GM18861 (cell line): ENCODE data around the gene ARHGAP22.

Experiments
- ATAC-seq: cut with Tn5 transposase; IDR thresholded peaks from one replicate; pipeline ENCODE4 v1.9.1; 2021; ENCODE audit not compliant: unreplicated experiment

The ARHGAP22 gene

DNA sequence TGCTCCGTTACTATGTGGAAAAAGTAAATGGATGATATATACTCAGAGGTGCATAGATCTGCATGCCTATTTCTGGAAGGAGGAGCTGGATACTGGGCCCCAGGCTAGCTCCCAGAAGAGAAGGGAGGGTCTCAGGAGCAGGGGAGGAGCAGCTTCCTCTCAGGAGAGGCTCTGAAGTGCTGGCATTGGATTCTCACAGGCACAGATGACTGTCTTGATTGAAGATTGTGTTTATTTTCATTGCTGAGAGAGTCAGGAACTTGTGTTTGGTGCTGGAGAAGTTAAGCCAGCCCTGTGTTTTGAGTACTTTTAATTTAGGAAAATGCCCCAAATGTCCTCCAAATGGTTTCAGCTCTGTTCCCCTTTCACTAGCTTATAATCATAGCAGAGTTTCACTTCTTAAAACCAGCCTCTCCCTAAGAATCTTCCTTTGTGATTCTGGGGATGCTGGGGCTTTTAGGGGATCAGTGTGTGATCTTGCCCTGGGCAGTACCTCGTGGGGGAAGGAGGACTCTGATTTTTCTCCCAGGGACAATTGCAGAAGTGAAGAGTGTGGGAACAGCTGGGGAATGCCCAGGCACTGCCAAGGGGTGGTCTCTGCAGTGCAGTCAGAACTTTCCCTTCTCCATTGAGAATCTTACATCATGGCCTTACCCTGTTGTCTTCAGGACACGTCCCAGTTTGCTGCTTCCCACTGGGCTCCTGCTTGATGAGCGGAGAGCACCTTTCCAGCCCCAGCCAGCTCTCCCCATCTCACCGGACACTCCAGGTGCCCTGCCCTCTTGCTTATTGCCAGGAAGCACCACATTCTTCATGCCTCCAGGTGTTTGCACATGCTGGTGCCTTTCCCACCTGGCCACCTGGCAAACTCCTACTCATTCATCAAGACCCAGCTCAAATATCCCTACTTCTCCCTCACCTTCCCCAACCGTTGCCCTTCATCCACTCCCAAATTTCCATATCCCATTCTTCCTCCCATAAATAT is 102.8 kb downstream of the ARHGAP22 start:
- no peak for ATAC-seq

DNA sequence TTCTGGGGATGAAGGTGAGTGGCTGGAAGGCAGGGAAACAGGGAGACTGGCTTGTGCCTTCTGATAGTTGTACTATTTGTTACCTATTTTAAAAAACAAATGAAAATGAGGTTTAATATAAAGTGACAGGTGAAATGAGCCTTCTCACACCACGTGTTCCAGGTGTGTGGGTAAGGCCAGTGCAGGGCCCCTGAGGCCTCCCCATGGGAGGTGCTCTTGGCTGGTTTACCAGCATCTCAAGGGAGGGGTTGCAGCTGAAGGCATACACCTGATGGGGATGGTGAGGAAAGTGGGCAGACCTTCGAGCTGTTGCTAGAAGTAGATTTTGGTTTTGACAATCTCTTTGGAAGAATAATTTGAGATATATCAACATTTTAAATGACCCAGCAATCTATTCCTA is 103.6 kb downstream of the ARHGAP22 start:
- no peak for ATAC-seq

DNA sequence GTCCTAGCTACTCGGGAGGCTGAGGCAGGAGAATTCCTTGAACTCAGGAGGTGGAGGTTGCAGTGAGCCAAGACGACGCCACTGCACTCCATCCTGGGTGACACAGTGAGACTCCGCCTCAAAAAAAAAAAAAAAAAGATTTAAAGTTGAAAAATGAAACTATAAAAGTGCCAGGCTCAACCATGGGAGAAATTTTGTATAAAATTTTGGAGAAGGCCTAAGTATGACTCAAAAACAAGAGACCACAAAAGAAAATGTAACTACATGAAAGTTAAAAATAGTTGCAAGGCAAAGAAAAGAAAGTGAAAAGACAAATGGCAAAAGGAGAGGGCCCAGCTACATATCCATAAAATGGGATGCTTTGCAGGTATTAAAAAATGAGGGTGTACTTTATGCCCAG is 104.1 kb downstream of the ARHGAP22 start:
- no peak for ATAC-seq

DNA sequence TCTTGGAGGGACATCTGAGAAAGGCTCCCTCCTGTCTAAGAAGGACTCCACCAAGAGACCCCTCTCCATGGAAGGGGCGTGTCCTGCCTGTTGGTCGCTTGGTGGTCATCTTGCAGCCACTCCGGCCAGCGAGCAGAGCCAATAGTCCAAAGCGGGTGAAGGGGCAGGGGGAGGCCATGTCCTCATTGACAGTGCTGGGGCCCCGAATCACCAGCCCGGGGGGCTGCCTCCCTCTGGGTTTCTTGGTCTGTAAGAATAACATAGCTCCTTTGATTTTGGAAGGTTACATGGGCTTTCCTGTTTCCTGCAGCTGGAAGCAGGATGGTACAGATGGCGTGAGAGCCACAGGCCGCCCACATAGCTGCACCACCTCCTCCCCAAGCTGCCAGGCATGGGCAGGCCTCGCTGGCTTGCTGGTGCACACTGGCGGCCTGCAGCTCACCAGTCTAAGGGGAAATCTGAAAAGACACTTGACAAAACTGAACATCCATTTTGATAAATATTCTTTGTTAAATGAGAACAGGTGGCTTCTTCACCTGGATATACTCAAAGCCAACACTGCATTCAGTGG is 105.8 kb downstream of the ARHGAP22 start:
- ATAC-seq = no peak

DNA sequence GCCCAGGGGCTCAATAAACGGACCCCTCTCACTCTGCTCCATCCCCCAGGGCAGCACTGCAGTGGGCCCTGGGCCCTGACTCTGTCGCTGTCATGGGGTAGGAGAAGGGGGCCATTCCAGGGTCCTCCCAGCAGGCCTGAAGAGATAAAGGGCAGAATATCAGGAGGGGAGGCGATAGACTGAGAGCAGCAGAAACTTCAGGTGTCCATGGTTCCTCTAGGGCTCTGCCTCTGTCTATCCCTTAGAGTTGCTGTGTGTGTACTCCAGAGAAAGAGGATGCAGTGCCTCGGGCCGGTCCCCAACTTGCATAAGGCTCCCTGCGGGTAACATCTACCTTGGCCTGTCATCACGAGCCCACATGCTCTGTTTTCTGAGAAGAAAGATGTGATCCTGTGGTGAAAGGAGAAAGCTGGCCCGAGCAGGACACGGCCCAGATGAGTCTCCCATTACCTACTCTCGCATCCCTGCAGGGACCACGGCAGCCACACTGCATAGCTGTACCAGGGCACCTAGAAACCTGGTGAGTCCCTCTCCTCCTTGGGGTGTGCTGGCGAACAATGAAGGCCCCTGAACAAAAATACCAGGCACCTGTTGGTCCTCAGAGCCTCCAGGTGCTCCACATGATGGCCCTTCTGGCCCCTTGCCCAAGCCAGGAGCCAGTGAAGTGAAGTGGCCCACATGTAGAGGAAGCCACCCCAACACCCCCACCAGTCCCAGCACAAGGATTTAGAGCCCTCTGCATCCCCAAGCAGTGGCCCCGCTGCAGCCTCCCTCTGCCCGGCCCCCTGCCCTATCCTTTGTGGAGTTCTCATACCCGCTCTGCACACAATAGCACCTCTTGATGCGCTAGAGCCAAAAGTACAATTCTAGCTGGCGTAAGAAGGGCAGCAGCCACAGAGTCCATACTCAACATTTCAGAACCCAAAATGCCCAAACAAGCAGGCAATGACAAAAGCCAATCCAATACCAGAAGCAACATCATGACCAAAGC is 106.8 kb downstream of the ARHGAP22 start:
- no peak for ATAC-seq

DNA sequence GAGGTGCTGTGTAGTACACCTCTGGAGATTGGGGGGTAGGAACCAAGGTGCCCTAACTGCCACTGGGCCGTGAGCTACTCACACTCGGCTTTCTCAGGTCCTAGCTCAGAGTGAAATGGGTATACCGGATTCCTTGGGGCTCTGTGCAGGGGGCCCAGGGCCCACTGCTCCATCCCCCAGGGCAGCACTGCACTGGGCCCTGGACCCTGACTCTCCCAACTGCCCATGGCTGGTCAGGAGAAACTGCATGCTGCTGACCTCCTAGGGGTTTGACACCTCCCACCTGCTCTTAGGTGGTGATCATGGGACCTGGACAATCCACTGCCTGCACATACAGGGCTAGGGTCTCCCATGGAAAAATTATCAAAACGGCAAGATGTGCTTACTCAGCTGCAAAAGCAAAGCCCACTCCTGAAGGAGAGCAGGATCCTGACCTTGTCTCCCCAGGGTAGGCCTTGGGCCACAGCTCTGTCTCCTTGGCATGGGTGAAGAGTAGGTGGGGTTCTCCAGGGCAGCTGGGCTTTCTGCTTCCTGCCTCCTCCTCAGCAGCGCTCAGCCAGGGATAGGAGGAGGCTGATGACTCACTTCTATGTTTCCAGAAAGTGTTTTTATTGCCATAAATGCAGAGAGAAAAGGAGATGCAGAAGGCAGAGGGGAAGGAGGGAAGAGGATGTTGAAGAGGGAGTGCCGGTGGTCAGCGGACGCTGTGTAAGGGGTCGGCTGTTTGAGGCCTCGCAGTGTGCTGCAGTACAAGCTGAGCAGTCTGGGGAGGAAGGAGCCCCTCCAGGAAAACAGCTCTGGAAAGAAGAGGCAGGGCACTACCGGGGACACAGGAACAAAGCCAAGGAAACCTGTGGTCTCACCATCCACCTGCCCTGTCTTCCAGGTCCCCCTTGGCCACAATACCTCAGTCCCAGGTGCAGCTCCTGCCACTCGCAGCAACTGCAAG is 107.8 kb downstream of the ARHGAP22 start:
- no peak for ATAC-seq

DNA sequence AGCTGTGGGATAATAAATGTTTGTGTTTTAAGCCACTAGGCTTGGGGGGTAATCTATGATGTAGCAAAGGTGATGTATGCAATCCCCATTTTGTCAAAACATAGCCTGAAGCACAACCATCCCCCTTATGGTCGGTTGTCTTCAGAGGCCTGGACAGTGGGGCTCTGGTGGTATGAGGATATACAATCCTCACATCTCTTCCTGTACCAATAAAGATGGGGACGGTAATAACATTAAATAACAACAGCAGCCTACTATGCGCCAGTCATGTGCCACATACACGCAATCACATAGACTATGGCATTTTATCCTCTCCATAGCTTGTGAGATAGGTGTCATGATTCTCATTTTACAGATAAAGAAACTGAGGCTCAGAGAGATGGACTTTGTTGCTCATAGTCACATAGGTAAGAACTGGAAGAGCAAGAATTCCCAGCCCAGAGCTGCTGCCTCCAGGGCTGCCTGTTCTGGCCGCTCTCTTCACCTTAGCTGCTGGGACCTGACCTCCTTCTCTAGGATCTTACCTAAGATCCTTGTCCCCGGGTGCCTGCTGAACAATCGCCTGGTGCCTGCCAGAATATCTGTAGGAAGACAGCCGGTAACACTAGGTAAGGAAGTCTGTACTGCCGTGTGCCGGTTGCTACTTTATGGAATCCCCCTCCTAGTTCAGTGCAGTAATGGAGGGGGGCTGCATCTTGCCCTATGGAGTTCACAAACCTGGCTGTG is 108.6 kb downstream of the ARHGAP22 start:
- ATAC-seq = no peak

DNA sequence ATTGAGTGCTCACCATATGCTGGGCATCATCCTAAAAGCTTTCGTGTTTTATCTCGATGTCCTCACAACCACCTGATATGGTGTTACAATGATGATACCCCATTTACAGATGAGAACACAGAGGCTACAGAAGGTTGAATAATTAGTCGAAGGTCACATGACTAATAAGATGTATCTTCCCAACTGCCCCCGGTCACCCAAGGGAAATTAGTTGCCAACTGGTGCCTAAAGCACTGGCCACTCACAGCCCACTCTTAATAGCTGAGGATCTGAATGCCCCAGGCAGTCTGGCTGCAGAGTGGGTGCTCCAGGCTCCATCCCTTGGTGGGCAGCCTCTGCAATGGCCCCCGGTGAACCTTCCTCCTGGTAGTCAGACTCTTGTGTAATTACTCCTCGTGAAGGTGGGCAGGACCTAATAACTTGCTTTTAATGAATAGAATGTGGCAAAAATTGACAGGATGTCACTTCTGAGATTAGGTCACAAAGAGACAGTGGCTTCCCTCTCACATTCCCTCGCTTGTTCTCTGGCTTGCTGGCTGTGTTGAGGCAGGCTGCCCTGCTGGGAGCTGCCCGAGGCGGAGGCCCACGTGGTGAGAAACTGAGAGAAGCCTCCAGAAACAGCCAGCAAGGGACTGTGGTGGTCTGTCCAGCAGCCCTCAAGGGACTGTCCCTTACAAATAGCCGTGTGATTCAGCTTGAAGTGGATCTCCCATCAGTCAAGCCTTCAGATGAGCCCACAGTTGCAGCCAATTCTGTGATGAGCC is 109.4 kb downstream of the ARHGAP22 start:
- ATAC-seq = no peak

DNA sequence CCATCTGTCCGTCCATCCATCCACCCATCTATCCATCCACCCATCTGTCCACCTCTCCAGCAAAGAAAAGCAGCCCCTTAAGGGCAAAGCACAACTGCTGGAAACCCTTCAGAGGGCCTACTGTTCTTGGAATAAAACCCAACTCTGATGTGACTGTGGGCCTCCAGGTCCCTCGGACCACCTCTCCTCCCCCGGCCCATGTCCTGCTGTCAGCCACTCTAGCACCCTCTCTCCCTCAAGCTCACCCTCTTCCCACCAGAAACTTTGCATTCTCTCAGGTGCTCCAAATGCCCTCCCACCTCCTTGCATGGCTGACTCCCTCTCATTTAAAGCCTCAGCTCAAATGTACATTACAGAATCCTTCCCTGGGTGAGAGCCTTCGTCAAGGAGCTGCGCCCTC is 110.3 kb downstream of the ARHGAP22 start:
- ATAC-seq = no peak

DNA sequence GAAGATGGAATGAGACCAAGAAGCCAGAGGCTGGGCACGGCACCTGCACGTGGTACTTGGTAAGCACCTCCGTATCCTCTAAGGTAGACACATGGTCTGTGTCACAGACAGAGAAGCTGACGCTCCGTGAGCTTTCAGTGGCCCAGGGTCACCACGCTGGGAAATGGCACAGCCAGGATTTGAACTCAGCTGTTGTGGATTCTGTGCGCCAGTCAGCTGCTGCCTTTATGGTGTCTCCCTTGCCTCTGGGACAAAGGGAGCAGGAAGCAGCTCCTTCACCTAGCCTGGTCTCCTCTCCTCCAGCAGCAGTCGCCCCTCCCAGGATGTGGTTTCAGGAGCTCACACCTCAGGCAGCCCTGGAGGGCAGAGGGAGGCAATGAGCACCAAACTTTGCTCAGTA is 110.8 kb downstream of the ARHGAP22 start:
- no peak for ATAC-seq

DNA sequence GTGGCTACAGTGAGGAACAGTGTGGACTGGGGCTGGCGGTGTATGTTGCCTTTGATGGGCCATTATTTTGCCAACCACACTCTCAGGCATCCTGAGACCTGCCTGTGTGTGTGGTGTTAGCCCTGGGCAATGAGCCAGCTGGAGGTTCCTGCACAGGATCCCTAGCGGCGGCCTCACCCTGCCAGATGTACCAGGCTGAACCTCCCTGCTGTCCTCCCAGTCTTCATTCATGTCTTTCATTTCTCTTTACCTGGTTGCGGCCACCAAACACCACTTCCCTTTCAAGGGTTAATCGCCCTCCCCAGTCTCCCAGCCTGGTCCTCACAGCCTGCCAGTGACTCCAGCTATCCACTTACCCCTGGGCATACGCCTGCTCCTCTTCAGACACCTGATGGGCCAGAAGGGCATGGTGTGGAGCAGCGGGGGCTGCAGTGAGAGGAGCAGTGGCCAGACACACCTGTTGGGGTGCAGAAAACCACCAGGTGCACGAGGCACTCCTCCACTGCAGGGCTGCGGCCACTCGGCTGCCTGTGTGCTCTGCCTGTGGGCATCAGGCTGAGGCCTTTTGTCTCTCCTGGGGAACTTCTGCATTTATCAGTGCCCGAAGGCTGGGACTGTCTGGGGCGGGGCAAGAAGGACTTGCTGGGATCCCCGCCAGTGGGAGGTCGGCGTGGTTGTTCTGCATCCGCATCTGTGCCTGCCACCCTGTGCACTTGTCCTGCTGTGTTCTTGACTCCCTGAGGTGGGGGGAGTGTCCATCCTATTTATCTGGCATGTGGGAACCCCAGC is 111.6 kb downstream of the ARHGAP22 start:
- no peak for ATAC-seq

DNA sequence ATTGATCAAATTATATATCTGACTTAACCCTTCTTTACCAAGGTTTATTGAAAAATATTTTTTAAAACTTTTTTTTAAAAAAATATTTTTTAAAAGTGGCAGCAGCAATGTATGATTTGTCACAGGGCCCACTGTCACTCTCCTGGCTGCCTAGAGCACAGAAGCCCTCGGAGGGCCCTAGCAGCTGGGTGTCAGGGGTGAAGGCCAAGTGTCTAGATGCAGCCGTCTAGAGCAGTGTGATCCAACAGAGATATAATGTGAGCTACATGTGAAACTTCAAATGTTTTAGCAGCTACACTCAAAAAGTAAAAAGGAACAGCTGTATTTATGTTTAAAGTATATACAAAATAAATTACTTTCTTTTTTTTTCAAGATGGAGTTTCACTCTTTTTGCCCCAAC is 112.7 kb downstream of the ARHGAP22 start:
- ATAC-seq = no peak

DNA sequence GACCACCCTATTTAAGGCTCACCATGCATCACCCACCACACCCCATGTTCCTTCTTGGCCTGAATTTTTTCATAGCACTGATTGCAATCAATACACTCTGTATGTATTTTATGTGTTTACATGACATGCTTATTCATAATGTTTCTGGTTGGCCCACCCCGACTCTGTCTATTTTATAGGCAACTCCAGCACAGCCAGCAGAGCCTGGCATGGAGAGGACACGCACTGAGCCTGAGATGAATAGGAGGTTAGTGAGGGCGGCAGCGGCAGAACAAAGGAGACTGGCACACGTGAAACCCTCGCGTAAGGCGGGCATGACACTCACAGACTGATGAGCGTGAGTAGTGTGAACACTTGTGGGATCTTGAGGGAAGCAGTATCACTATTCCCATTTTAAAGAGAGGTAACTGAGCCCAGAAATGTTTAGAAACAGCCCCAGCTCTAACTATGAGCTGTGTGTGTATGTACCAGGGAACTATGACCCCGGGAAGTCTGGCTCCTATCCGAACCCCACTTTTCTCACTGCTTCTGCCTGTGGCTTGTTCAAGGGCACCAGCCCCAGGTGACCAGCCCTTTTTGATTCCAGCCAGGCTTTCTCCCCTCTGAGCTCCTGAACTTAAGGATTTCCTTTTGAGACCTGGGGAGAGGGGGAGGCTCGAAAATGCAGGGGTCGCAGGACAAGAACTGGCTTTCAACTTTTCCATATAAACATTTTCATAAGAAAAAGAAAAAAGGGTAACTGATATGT is 113.3 kb downstream of the ARHGAP22 start:
- no peak for ATAC-seq

DNA sequence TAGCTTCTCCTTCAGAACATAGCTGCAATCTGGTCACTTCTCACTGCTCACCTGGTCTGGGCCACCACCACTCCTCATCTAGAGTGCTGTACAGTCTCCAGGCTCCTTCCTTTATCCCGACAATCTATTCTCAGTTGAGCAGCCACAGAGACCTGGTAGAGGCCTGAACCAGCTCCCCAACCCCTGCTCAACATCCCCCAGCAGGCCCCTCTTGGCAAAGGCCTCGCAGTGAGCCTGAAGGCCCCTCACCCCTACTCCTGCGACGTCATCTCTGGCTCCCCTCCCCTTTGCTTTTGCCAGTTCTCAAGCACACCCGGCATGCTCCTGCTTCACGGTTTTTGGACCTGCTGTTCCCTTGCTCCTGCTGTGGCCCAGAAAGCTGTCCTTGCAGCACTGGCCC is 113.9 kb downstream of the ARHGAP22 start:
- ATAC-seq = no peak

DNA sequence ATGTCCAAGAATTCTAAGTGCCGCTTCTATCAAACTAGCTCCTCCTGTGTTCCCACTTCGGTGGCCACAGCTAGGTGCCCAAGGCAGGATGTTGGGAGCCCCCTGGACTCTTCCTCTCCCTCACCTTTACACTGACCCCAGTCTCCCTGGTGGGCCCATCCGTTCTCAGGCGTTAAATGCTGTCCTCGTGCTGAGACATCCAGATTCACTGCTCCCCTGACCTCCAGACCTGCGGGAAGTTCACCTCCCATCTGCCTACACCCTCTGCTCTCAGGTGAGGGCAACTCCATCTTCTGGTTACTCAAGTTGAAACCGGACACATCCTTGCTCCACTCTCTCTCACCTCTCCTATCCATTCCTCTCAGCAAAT is 114.3 kb downstream of the ARHGAP22 start:
- ATAC-seq = no peak

DNA sequence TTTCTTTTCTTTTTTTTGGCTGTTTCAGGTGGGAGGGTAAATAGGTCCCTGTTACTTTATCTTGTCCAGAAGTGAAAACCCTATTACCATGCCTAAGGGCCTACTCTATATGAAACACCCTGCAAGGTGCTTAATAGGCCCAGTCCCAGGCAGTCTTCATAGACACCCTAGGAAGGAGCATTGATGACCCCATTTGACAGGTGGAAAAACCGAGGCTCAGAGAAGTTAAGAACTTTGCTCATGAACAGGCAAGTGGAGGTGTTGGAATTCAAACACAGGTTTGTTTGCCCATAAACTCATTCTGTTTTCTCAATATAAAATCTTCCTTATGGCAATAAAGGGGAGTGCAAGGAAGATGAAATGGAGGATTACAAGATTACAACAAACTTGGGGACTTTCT is 115.8 kb downstream of the ARHGAP22 start:
- ATAC-seq = no peak

DNA sequence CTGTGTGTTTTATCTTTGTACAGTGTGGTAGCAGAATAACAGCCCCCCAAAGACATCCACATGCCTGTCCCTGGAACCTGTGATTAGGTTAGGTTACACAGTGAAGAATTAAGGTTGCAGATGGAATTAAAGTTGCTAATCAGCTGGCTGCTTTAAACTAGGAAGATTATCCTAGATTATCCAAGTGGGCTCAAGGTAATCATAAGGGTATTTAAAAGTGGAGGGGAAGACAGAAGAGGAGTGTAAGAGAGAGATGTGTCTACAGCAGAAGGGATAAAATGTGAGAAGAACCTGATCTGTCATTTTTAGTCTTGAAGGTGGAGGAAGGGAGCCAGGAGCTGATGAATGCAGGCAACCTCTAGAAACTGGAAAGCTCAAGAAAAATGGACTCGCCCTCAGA is 117.6 kb downstream of the ARHGAP22 start:
- ATAC-seq = no peak
